Stimulated activated CD4-positive, alpha-beta T cell treated with anti-CD3 and anti-CD28 coated beads, TNF-alpha, amount 100 ng/mL, for 1 hour (primary cell): ENCODE data around the gene POLR1B.
"Not testable (repeated sequence)": the region's sequence is repeated elsewhere in the genome, so short reads cannot be mapped to it uniquely, and the experiment has no call there.

ENCODE experiments used
- DNase-seq, 3 donors: peaks; one replicate each; pipeline ENCODE4 v3.0.0-alpha.2; 2020; ENCODE audit warnings: low read depth in 3 of 3, low spot score in 1 of 3

Gene POLR1B

GRCh38 chr2:112539306-112539705 lies 3.0 kb upstream of the POLR1B start:
- DNase-seq = no peak

DNA sequence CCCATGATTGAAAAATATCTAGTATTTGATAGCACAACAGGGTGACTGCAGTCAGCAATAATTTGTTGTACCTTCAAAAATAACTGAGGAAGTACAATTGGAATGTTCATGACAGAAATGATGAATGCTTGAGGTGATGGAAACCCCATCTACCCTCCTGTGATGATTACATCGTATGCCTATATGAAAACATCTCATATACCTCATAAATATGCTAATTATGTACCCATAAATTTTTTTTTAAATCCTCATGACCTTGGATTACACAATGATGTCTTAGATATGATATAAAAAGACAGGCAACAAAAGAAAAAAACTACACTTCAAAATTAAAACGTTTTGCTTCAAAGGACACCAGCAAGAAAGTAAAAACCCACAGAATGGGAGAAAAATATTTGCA lies 1.4 kb upstream of the POLR1B start:
- no peak for DNase-seq

DNA sequence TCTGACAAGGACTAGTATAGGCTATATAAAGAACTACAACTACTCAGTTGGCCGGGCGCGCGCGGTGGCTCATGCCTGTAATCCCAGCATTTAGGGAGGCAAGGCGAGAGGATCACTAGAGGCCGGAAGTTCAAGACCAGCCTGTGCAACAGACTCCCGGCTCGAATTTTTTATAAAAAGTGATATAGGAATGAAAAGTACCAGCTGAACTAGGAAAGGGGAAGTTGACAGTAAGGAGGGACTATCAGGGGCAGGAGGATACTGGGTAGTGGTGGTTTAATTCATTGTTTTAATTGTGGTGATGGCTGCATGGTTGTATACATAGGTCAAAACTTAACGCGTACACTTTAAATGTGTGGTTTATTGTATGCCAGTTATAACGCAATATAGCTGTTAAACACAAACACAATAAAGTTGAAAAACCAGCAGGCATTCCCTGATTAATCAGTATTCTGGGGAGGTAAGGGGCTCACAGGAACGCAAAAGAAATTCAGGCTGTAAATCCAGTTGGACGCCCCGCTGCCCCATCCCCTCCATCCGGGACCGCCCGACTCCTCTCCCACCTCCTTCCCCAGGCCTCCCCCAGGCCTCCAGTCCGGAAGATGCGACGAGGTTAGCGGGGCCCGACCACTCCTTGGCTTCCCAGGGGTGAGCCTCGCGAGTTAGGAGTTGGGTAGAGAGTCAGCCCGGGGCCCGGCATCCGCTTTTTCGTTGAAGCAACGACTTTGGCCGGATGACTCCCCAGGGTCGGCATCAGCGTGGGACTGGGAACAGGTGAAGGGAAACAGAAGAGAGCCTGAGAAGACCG lies 746 bp upstream of the POLR1B start:
- DNase-seq = peak in 1 of 3 donors; percentile 51

- DNase-seq = no peak
Observed at GRCh38 chr2:112542984-112543661, 858 bp downstream of the POLR1B start.

GRCh38 chr2:112547333-112547732 lies 5.1 kb downstream of the POLR1B start:
- no peak for DNase-seq

GRCh38 chr2:112548980-112549379 lies 6.7 kb downstream of the POLR1B start:
- DNase-seq = no peak

- no peak for DNase-seq
Observed at GRCh38 chr2:112566104-112566503, 23.8 kb downstream of the POLR1B start.

GRCh38 chr2:112566508-112566907 lies 24.2 kb downstream of the POLR1B start:
- DNase-seq = not testable (repeated sequence)

DNA sequence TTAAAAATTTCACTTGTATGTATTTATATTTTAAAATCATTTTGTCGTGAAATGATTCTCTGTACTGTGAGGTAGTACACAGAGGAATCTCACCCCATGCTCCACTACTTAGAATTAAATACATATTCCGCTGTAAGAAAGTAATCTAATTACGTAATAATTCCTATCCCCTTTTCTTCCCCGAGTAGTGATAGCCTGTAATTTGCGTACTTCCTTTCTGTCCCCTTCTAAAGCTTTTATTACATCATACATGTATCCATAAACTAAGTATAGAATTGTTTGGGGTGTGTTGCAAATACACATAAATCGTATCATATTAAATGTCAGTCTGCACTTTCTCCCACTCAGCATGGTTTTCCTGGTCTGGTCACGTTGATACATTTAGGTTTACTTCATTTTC lies 29.7 kb downstream of the POLR1B start:
- no peak for DNase-seq

DNA sequence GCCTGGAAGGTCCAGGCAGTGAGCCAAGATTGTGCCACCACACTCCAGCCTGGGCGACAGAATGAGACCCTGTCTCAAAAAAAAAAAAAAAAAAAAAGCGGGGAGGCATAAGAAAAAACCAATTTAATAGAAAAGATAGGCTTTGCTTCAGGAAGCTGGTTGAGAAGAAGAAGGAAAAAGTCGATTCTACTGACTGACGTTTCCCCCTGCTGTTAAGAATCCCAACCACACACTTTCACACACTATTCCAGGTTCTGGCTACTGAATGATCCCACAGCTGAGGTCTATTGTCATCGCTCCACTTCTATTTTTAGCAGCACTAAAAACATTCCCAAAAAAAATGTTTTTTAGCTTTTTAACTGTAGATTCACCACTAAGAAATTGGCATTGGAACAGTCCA lies 35.5 kb downstream of the POLR1B start:
- no peak for DNase-seq

- no peak for DNase-seq
Observed at GRCh38 chr2:112579241-112579640, 37.0 kb downstream of the POLR1B start.

DNA sequence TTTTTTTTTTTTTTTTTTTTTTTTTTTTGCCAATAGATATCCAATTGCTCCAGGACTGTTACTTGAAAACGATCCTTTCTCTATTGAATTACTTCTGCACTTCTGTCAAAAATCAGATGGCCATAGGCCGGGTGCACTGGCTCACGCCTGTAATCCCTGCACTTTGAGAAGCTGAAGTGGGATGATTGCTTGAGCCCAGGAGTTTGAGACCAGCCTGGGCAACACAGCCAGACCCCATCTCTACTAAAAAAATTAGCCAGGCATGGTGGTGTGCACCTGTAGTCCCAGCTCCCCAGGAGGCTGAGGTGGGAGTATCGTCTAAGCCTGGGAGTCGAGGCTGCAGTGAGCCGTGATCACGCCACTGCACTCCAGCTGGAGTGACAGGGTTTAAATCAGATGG lies 37.8 kb downstream of the POLR1B start:
- no peak for DNase-seq

GRCh38 chr2:112582314-112582746 lies 40.1 kb downstream of the POLR1B start:
- DNase-seq = no peak

DNA sequence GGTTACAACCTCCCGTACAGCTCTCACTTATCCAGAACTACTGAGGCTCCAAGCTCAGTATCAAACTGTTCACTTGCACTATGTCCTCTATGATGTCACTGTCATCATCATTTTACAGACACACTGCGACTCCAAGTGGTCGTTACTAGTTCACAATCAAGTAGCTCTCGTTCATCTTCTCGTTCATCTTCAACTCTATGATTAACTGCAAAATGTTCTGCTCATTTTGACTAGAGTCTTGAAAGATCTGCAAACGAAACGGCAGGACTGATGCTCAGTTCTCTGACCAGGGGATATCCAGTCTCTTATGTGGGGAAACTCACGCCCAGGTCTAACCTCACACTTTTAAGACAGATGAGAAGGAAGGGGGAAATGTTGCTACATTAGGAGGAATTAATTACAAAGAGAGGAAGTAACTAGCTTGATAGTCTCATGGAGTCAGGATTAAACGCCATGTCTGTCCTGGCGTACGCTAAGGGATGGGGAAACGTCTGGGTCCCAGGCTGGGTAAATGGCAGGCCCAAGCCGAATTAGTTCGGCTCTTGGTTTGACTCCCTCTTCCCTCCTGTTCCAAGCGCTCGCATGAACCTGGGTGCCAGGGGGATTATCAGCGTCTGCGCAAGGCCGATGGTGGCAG lies 41.4 kb downstream of the POLR1B start:
- DNase-seq = no peak

DNA sequence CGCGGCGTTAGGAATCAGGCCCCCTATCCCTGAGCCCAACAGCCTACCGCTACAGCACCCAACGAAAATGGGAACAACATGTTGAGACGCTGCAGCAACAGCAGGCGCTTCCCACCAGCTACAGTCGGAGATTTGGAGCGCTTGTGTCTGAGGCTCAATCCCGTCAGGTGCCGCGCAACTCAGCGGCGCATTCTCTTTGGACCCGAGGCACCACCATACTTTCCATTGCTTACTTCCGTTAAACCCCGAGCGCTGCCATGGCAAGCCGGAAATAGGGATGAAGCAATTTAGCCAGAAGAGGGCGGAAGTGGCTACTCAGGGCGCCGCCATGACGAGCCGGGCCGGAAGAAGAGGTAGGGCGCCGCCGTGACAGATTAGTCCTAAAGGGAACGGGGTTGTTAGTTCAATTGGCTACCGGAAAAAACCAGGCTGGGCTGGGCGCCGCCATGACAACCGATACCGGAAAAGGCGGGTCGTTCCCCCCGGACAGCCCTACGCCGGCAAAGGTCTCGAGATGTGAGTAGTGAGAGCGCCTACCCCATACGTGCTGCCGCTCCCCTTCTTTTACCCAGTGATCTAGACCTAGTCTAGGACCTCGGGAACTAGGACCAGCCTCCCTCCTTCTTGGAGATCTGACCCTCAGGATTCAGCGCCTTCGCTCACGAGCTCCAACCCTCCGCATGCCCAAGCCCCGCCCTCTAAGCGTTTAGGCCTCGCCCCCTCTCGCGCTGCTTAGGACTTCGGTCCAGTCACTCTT lies 42.0 kb downstream of the POLR1B start, which contains the start of gene CHCHD5:
Gene CHCHD5 (plus strand): TSS at position 476 of the 757 bp plus-strand sequence. CDS start 39 bp downstream, at position 515.
- peak; percentile 78 to 87 (median 83) for DNase-seq

- DNase-seq = no peak
Observed at GRCh38 chr2:112584891-112585250, 42.6 kb downstream of the POLR1B start.

DNA sequence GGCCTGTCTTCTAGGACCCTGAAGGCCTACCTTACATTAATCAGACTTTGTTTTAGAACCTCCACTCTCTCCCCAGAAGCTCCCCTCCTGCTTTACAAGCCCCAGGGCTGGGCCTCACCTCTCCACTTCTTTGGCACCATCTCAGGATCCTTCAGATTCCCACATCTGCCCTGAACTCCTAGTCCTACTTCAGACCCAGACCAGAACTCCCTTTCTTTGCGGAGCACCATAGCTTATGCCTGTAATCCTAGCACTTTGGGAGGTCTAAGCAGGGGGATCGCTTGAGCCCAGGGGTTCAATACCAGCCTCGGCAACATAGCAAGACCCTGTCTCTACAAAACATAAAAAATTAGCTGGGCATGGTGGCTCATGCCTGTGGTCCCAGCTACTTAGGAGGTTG lies 43.1 kb downstream of the POLR1B start:
- no peak for DNase-seq

GRCh38 chr2:112585873-112586464 lies 43.7 kb downstream of the POLR1B start:
- no peak for DNase-seq

- DNase-seq = no peak
Observed at GRCh38 chr2:112588611-112589045, 46.4 kb downstream of the POLR1B start.

- no peak for DNase-seq
Observed at GRCh38 chr2:112591413-112591812, 49.1 kb downstream of the POLR1B start.

DNA sequence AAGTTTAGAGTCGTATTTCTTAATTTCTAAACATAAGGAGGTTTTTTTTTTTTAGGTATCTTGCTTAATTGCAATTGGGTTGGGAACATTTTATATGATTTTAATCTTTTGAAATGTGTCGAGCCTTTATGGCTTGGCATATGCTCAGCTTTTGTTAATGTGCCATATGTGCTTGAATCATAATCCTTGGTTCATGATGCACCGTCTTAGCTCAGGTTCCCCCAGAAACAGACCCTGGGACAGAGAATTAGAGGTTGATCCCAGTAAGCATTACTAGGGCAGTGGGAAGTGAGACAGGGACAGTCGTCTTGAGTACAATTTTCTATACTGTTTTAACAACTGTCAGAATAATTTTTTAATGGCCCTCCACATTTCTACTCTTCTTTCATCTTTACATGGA lies 51.5 kb downstream of the POLR1B start:
- no peak for DNase-seq
